Measurements from ENCODE around the gene TREH. TPM values are rescaled to one million over a fixed set of nuclear protein-coding genes. Genes with fewer than 3 reads are reported as not detected.

The TREH gene
- polyA plus RNA-seq, 1 donor from 2014 or later = 0.12 TPM

DNA sequence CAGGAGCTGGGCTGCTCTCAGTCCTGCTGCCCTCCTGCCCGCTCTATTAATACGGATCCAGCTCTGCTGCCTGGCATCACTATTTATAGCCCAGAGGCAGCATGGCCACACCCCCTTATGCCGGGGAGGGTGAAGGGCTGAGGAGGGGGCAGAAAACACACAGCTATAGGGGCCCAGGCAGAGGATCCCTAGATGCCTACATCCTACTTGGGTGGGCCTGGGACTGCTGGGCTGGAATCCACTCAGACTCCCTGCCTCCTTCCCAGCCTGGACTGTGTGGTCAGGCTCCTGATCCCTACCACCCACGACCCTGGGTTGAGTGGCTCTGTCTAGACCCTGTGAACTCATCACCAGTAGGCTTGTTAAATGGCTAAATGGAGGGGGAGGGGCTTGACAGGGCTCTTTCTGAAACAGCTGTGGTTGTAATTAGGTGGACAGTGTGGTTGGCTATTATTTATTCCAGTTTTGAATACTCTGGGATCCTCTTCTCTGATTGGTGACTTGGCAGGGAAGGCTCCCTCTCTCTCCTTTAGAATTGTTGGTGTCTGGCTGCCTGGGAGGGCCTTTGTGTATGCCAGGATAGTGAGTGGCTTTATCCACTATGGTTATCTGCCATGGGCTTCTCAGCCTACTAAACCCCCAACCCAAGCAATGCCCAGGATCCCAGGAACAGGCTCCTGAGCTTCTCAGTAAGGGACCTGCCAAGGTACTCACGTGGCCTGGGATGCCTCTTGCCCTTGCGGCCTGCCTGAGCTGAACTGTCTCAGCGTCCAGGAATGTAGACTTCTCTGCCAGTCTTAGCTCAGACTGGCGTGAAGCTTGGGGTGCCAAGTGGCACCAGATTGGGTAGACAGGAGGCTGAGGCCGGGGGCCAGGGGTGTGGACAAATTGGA, 56.8 kb downstream of the TREH start:
- Histone ChIP-seq H3K79me2 (replicated peaks; ENCODE audit: insufficient read depth, low read length) (peaks cover 33% of the 10 kb centered on the region), H3K9ac (ENCODE audit: low read length) (peak overlapping the region; percentile 89), H3K4me3 (ENCODE audit: low read length) (peak overlapping the region; percentile 83), H3K27ac (ENCODE audit: low read length) (peak overlapping the region; percentile 85), H3F3A (ENCODE audit: insufficient read depth, low read length, poor library complexity, severe bottlenecking) (no peaks in the 10 kb centered on the region), H3K9me2 (ENCODE audit: insufficient read depth, low read length) (no peaks in the 10 kb centered on the region), H3K9me3 (ENCODE audit: low read length) (no peaks in the 10 kb centered on the region), H3K4me2 (ENCODE audit: low read length) (peak overlapping the region; percentile 98), H4K20me1 (ENCODE audit: insufficient read depth) (no peaks in the 10 kb centered on the region), H3K27me3 (ENCODE audit: insufficient read depth, low read depth, low read length) (no peaks in the 10 kb centered on the region), H2AFZ (ENCODE audit: low read depth, low read length) (no peak overlapping the region), H3K36me3 (ENCODE audit: insufficient read depth, low read length) (no peaks in the 10 kb centered on the region)
- TF ChIP-seq POLR2AphosphoS5 (IDR thresholded peaks at IDR 0.05) (peak; percentile 1), RAD21 (conservative IDR thresholded peaks at IDR 0.05) (no peak), MXI1 (conservative IDR thresholded peaks at IDR 0.05; ENCODE audit: poor library complexity, severe bottlenecking) (no peak), SMC3 (conservative IDR thresholded peaks at IDR 0.05; ENCODE audit: poor library complexity) (no peak)
- TF ChIP-seq, protein P1, sequence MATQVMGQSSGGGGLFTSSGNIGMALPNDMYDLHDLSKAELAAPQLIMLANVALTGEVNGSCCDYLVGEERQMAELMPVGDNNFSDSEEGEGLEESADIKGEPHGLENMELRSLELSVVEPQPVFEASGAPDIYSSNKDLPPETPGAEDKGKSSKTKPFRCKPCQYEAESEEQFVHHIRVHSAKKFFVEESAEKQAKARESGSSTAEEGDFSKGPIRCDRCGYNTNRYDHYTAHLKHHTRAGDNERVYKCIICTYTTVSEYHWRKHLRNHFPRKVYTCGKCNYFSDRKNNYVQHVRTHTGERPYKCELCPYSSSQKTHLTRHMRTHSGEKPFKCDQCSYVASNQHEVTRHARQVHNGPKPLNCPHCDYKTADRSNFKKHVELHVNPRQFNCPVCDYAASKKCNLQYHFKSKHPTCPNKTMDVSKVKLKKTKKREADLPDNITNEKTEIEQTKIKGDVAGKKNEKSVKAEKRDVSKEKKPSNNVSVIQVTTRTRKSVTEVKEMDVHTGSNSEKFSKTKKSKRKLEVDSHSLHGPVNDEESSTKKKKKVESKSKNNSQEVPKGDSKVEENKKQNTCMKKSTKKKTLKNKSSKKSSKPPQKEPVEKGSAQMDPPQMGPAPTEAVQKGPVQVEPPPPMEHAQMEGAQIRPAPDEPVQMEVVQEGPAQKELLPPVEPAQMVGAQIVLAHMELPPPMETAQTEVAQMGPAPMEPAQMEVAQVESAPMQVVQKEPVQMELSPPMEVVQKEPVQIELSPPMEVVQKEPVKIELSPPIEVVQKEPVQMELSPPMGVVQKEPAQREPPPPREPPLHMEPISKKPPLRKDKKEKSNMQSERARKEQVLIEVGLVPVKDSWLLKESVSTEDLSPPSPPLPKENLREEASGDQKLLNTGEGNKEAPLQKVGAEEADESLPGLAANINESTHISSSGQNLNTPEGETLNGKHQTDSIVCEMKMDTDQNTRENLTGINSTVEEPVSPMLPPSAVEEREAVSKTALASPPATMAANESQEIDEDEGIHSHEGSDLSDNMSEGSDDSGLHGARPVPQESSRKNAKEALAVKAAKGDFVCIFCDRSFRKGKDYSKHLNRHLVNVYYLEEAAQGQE (IDR thresholded peaks at IDR 0.05; ENCODE audit: borderline replicate concordance) = peak; percentile 11

DNA sequence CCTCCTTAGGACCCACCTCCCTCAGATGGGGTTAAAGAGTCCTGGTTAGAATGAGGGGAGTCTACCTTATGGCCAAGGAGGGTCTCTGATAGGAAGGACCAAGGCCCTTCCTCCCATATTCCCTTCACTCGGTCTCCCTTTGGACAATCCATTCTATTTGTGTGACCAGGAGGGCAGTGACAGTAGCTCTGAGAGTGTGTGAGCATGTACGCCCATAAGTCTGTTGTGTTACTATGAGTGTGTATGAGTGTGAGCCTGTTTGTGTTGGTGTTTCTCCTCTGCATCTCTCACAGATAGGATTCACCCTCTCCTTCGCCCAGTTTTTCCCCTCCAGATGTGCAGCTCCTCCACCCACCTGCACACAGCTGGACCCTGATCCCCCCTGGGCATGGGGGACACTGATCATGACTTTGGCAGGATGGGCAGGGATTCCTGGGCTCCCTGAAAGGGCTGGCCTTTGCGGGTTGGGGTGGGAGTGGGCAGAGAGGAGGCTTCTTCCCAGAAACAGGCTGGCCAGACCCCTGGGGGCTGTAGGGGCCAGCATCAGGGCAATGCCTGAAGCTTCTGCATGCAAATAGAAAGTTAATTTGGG, 57.6 kb downstream of the TREH start:
- no peaks in the 10 kb centered on the region for H4K20me1 ChIP-seq (ENCODE audit: insufficient read depth)
- no peaks in the 10 kb centered on the region for H3F3A ChIP-seq (ENCODE audit: insufficient read depth, low read length, poor library complexity, severe bottlenecking)
- H3K79me2 ChIP-seq (replicated peaks; ENCODE audit: insufficient read depth, low read length) = peaks cover 33% of the 10 kb centered on the region
- H3K36me3 ChIP-seq (ENCODE audit: insufficient read depth, low read length) = no peaks in the 10 kb centered on the region
- TF ChIP-seq EZH2 (IDR thresholded peaks at IDR 0.05; ENCODE audit: borderline replicate concordance, insufficient read depth, low read length, poor library complexity, severe bottlenecking) (no peak), TAF1 (IDR thresholded peaks at IDR 0.05; ENCODE audit: low read depth) (no peak), RAD21 (conservative IDR thresholded peaks at IDR 0.05) (no peak), EP300 (conservative IDR thresholded peaks at IDR 0.05; ENCODE audit: poor library complexity, severe bottlenecking) (no peak), POLR2AphosphoS5 (IDR thresholded peaks at IDR 0.05) (peak; percentile 4), SMC3 (conservative IDR thresholded peaks at IDR 0.05; ENCODE audit: poor library complexity) (no peak)
- TF ChIP-seq, protein P1 (IDR thresholded peaks at IDR 0.05; ENCODE audit: borderline replicate concordance) = peak; percentile 39
- TF ChIP-seq, protein P2, sequence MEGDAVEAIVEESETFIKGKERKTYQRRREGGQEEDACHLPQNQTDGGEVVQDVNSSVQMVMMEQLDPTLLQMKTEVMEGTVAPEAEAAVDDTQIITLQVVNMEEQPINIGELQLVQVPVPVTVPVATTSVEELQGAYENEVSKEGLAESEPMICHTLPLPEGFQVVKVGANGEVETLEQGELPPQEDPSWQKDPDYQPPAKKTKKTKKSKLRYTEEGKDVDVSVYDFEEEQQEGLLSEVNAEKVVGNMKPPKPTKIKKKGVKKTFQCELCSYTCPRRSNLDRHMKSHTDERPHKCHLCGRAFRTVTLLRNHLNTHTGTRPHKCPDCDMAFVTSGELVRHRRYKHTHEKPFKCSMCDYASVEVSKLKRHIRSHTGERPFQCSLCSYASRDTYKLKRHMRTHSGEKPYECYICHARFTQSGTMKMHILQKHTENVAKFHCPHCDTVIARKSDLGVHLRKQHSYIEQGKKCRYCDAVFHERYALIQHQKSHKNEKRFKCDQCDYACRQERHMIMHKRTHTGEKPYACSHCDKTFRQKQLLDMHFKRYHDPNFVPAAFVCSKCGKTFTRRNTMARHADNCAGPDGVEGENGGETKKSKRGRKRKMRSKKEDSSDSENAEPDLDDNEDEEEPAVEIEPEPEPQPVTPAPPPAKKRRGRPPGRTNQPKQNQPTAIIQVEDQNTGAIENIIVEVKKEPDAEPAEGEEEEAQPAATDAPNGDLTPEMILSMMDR (IDR thresholded peaks at IDR 0.05; ENCODE audit: poor library complexity, severe bottlenecking) = no peak
- no peaks in the 10 kb centered on the region for H3K9me2 ChIP-seq (ENCODE audit: insufficient read depth, low read length)
- H3K27me3 ChIP-seq (ENCODE audit: insufficient read depth, low read depth, low read length) = no peaks in the 10 kb centered on the region
- H3K4me3 ChIP-seq (ENCODE audit: low read length) = peak overlapping the region; percentile 83
- peak overlapping the region; percentile 98 for H3K4me2 ChIP-seq (ENCODE audit: low read length)
- H3K27ac ChIP-seq (ENCODE audit: low read length) = peak overlapping the region; percentile 85
- H3K9me3 ChIP-seq (ENCODE audit: low read length) = no peaks in the 10 kb centered on the region
- peak overlapping the region; percentile 71 for H2AFZ ChIP-seq (ENCODE audit: low read depth, low read length)
- H3K9ac ChIP-seq (ENCODE audit: low read length) = peak overlapping the region; percentile 89
